GM19324 (cell line): ENCODE measurements around the gene SLC35F6.
"Not testable (repeated sequence)": the region's sequence is repeated elsewhere in the genome, so short reads cannot be mapped to it uniquely, and the experiment has no call there.

ENCODE experiments used
- ATAC-seq: cut with Tn5 transposase; IDR thresholded peaks from one replicate; pipeline ENCODE4 v1.9.1; 2021; ENCODE audit warnings: mild to moderate bottlenecking, moderate library complexity; ENCODE audit not compliant: unreplicated experiment, low FRiP score

The SLC35F6 gene

DNA sequence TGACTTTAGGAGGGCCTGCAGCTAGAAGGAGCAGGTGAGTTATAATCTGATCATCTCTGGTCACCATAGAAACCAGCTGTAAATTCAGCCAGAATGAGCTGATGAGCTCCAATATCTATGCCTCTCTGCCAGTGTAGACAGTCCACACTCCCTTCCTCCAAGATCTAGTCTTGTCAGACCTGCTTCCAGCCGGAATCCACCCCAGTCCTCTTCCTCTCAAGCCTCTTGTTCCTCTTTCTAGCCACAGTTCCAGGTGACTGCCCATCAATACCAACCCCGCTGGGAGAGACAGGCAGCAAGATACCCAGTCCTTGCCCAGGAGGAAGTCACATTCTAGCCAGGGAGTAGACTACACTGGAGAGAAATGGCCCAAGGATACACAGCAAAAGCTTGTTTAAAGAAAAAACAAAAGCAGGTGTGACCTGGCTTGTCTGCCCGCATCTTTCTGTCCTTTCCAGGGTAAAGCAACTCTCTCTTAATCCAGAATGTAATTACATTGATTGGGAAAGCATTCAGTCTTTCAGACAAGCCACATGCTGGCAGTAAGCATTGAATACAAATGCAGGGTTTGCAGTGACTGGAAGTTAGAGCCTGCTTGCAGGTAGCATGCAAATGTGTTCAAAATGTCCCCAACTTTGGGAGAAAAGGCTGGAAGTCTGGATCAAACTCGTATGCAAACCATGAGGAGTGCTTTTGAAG is 9.0 kb upstream of the SLC35F6 start:
- no peak for ATAC-seq

DNA sequence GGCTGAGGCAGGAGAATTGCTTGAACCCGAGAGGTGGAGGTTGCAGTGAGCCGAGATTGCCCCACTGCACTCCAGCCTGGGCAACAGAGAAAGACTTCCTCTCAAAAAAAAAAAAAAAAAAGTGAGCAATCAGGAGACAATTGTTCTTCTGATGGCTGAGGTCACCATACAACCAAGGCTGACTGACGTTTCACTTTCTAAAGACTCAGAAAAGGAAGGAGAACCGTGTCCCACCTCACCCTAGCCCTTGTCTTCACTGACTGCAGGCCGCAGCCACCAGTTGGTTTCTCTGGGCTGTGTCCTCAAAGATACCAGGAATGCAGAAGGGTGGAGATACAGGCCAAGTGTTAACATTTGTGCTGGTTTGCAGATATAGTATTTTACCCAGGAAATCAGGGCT is 7.7 kb upstream of the SLC35F6 start:
- no peak for ATAC-seq

DNA sequence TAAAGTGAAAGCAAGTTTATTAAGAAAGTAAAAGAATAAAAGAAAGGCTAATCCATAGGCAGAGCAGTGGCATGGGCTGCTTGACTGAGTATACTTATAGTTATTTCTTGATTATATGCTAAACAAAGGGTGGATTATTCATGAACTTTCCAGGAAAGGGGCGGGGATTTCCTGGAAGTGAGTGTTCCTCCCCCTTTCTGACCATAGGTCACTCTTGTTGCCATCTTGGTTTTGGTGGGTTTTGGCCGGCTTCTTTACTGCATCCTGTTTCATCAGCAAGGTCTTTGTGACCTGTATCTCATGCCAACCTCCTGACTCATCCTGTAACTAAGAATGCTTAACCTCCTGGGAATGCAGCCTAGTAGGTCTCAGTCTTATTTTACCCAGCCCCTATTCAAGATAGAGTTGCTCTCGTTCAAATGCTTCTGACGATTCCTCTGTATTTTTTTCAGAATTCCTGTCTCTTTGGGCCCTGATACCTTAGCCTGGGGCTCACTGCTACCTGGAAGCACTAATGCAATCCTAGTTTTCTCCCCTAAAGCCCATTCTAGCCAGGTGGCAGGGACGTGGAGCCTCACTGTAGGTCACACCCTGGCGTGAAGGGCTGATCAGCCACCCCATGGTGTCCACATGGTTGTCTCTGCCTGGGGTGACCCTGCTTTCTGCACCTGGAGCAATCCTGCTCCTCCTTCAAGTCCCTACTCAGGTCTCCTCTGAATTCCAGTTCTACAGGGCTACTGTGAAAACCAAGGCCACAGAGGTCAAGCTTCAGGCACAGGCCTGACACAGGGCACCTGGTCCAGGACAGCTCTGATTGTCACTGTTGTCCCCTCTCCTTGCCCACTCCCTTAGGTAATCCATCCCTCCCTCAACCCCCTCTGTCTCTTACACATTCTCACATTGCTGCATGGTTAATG is 6.0 kb upstream of the SLC35F6 start:
- no peak for ATAC-seq

DNA sequence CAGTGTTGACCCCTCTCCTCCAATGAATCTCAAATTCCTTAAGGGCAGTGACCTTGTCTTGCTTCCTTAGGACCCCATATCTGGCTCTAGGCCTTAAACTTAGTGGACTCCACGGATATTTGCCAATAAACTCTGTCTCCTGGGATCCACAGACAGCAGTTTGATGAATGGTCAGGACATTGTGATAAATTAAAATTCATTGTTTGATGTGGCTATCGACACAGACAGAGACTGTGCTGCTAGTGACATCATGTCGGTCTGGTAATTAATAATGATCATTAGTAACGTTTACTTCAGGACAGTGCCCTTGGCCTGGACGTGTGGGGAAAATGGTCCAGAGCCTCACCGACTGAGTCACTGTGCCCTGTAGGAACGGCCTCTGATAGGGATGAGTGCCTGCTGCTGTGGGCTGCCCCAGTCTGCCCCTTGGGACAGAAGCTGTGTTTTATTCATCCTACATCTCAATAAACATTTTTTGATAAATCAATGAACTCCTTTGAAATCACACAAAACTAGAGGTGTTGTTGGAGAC is 5.2 kb upstream of the SLC35F6 start:
- no peak for ATAC-seq

DNA sequence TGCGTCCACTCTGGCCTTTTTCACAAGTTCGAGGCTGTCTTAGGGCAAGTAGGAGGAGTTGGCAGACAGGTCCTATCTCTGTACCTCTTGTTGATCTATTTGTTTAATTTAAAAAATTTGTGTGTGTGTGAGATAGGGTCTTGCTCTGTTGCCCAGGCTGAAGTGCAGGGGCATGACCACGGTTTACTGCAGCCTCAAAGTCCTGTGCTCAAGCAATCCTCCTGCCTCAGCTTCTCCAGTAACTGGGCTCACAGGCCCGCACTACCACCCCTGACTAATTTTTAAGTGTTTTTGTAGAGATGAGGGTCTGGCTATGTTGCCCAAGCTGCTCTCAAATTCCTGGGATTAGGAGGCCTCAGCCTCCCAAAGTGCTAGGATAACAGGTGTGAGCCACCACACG is 4.2 kb upstream of the SLC35F6 start:
- ATAC-seq, result no peak

DNA sequence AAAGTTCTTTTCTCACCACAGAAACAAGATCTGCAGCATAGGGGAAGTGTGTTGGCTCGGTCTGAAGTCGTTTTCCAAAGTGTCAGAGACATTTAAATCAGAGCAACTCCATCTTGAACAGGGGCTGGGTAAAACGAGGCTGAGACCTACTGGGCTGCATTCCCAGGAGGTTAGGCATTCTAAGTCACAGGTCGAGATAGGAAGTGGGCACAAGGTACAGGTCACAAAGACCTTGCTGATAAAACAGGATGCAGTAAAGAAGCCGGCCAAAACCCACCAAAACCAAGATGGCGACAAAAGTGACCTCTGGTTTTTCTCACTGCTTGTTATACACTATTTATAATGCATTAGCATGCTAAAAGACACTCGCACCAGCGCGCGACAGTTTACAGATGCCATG is 3.1 kb upstream of the SLC35F6 start:
- not testable (repeated sequence) for ATAC-seq

DNA sequence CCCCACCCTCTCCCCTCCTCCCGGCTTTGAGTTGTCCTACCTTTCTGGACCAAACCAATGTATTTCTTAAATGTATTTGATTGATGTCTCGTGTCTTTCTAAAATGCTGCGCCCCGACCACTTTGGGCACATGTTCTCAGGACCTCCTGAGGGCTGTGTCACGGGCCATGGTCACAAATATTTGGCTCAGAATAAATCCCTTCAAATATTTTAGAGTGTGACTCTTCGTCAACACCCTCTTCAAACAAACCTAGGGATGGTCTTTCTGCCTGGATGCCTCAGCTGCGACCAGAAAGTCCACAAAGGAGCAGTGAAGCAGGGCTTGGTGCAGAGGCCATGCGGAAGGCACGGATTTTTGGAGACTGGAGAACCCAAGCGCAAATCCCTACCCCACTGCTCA is 1.1 kb upstream of the SLC35F6 start:
- ATAC-seq, result no peak

DNA sequence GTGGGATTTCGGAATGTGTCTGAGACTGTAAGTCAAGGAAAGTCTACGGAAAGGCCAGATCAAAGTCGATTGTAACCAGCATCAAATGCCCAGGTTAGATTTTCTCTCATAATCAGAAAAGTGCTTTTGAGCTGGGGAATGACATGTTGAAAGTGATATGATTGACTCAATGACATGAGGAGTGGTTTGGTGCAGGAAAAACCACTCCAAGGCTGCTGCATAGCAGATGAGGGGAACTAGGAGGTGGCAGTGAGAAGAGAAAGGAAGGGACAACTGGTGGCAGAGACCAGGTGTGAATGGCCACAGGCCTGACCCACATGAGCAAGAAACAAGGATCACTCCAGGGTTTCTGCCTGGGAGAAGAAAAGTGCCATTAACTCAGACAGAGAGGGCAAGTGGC is 822 bp downstream of the SLC35F6 start:
- ATAC-seq, result no peak

DNA sequence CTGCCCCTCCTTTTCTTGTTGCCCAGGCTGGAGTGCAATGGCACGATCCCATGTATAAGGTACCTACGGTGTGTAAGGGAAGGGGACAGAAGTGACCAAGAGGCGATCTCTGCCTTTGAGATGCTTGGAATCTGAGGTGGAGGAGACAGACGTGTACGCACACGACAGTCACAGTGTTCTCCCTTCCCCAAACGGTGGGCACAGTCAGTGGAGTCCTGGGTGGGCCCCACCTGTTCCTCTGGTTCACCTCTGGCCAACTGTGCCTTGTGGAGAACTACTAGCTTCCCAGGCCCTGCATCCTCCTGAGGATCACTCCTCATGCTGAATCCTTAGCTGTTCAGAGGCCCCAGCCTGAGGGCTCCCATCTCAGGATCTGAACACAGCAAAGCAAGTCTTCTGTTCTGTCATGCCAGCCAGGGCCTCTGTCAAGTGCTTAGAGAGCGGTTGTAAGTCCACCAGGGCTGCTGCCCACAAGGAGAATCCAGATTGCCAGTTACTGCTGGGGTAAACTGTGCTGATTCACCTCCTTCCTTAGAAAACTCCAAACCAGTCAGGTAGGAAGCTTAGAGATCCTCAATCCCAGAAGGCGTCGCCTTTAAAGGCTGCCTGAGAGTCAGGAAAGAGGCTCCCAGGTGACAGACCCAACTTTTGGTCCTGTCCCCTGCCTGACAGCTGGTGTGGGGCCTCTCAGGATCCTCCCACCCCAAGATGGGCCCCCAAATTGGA is 1.6 kb downstream of the SLC35F6 start:
- no peak for ATAC-seq

DNA sequence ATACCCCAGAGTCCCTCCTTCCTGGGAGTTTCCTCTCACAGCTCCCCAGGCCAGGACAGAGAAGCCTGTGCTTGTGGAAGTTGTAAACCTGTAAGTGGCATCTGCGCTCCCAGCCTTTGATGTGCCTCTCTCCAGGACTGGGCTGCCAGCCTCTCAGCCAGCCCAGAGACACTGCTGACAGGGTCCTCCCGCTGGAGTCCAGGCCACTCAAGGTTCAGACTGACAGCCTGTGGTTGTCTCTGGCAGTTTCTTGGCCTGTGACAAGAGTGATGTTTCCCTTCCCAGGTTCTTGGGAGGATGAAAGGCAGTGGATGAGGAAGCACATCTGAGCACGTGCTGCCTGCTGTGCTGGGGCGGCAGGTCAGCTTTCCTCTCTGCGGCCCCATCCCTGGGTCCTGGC is 3.0 kb downstream of the SLC35F6 start:
- ATAC-seq, result no peak

DNA sequence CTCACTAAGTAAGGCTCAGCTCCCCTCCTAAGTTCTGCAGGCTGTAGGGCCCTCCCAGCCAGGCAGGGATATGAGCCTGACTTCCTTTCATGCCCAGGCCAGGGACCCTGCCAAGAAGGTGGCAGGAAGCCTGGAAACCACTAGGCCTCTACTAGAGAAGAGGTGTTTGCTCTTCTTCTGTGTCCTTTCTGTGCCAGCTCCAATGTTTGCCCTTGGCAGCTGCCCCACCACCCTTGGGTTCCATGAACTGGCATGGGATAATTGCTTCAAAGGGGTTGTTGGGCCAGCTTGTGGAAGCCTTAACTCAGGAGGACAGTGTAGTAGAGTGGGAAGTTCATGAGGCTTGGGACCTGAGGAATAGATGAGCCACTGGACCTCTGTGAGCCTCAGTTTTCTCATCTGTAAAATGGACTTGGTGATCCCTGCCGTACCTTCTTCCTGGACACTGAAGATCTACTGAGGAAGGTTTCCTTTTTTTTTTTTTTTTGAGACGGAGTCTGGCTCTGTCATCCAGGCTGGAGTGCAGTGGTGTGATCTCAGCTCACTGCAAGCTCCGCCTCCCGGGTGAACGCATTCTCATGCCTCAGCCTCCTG is 3.9 kb downstream of the SLC35F6 start:
- no peak for ATAC-seq

DNA sequence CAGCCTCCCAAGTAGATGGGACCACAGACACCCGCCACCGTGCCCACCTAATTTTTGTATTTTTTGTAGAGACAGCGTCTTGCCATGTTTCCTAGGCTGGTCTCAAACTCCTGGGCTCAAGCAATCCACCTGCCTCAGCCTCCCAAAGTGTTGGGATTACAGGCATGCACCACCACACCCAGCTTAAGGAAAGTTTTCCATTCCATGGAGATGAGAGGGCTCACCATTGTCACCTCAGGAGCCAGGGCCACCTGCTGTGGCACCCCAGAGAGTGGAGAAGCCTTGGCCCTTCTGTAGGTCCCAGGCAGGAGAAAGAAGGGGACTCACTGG is 4.6 kb downstream of the SLC35F6 start:
- no peak for ATAC-seq

DNA sequence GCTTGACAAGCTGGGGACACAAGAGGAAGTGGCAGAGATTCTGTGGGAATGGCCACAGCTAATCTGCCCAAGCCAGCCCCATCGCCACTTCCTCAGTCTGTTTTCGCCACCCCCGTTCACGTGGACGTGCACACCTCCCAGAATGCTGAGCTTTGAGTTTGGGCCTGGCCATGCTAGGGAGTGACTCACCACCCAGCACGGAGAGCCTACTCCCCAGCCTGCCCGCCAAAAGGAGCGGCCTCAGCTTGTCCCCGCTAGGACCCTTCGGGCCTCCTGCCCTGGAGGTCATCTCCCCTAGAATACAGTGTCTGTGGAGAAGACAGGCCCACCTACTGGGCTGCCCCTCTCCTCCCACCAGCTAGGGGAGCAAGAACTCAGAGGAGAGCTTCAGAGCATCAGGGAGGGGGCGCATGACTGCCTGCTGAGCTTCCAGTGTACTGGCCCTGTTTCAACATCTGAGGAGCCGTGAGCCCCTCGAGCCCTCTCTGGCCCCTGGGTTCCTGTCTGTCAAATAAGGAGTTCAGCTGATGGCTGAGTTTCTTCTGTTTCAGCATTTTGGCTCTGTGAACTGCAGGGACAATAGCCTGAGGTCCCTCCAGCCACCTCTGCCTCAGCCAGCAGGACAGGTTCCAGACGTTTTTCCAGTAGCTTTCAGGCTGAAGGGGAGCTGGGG is 5.1 kb downstream of the SLC35F6 start:
- no peak for ATAC-seq

DNA sequence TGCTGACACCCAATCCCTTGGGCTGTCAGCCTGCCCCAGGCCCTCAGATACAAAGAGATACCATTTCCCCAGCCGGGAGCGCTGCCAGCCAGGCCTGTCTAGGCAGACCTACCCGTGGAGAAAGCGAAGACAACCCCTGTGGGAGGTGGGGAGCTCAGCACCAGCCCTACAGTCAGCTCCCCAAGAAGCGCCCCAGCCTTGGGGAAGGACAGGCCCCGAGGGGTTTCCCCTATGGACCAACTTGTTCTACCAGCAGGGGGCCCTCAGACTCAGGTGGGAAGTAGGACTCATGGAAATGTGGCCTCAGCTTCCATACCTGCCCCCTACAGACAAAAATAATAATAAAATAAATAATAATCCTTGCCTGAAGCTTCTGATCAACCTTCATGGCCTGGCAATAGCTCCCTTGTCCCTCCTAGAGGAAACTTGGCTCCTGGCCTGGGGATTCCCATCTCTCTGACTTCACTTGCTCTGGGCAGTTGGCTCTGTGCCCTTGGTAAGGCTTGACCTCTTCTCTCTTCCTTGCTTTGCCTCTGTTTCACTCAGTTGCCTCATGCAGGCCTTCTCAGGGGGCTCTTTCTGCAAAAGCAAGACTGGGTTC is 7.0 kb downstream of the SLC35F6 start:
- ATAC-seq, result no peak

DNA sequence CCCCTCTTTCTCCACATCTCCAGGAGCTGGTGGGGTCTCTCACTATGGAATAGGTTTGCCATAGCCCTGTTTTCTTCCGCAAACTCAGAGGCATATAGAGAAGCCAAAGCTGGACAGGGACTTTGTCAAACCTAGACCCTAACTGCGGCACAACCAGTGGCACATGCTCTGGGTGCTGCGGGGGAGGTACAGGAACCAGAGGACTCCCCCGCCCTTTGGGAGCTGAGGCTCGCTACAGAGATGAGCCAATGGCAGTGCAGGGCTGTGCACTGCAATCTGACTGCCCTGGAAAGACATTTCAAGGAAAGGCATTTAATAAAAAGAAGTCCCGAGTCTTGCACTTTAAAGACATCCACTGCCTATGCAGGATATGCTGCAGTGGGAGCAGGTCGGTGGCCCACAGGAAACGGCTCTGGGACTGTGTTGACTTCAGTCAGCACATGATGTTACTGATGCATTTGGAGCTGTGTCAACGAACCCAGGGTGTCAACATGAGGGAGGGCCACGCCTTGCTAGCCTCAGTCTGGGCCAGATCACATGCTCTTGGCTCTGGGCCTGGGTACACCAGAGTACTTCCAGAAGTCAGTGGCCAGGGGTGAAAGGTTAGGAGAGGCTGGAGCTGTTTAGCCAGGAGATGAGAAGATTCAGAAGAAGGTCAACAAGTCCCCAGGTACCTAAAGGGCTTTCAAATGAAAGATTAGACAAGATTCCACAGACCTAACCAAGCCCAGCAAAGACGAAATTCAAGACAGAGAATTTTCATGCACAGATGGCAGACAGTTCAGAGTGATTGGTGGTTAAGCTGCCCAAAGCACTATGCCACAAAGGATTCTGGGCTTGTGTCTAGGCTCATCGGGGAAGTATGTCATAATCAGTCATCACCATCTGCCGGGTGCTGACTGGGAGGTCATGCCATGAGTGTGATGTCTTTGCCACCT is 8.2 kb downstream of the SLC35F6 start:
- ATAC-seq, result no peak

DNA sequence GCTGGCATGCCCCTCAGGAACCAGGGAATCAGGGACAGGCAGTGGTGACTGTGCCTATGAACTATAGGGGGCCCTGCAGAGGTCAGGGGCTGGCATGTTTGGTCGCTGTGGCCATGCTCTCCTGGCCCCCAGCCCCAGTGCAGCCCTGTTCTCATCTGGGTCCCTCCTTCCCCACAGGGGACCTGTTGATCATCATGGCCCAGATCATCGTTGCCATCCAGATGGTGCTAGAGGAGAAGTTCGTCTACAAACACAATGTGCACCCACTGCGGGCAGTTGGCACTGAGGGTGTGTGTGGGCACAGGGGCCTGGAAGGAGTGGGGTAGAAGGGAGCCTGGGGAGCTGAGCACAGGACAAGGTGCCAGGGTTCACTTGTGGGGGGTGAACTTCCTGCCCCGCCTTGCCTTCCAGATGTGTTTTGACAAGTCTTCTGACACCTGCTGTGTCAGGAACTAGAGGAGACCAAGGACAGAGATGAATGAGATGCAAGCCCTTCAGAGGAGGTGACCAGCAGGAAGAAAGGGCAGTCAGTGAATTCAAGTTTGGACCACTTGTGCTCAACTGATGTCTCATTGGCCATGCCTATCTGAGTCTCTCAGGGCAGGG is 12.2 kb downstream of the SLC35F6 start:
- ATAC-seq, result no peak

DNA sequence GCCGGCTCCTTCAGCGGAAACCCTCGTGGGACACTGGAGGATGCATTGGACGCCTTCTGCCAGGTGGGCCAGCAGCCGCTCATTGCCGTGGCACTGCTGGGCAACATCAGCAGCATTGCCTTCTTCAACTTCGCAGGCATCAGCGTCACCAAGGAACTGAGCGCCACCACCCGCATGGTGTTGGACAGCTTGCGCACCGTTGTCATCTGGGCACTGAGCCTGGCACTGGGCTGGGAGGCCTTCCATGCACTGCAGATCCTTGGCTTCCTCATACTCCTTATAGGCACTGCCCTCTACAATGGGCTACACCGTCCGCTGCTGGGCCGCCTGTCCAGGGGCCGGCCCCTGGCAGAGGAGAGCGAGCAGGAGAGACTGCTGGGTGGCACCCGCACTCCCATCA is 14.0 kb downstream of the SLC35F6 start:
- no peak for ATAC-seq

DNA sequence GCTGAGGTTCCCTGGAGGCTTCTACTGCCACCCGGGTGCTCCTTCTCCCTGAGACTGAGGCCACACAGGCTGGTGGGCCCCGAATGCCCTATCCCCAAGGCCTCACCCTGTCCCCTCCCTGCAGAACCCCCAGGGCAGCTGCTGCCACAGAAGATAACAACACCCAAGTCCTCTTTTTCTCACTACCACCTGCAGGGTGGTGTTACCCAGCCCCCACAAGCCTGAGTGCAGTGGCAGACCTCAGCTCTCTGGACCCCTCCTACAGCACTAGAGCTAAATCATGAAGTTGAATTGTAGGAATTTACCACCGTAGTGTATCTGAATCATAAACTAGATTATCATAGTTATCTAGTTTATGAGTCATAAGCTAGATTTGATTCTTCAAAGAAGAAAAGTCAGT is 14.4 kb downstream of the SLC35F6 start:
- ATAC-seq, result no peak
